Fibroblast of lung (primary cell): ENCODE results near the gene LYRM2. TPM values are rescaled to one million over a fixed set of nuclear protein-coding genes. Genes with fewer than 3 reads are reported as not detected.

Experiments
- DNase-seq, 2 donors: peaks; one replicate each; pipeline versions ENCODE4 v3.0.0 to v3.0.0-alpha.2; 2010; ENCODE audit warnings: low read depth in 2 of 2
- H2AFZ ChIP-seq: 2 replicates; pipeline ENCODE4 v1.5.1; 2012; ENCODE audit warnings: low read length, control low read depth, inconsistent platforms
- H3K27ac ChIP-seq: 2 replicates; pipeline ENCODE4 v1.5.1; 2011; ENCODE audit warnings: low read length, control low read depth; ENCODE audit not compliant: insufficient read depth
- H3K27me3 ChIP-seq: 2 replicates; pipeline ENCODE4 v1.5.1; 2011; ENCODE audit warnings: mild to moderate bottlenecking, low read length; ENCODE audit not compliant: control insufficient read depth, insufficient read depth
- H3K36me3 ChIP-seq: 2 replicates; pipeline ENCODE4 v1.5.1; 2011; ENCODE audit warnings: low read length; ENCODE audit not compliant: control insufficient read depth, insufficient read depth
- H3K4me1 ChIP-seq: 2 replicates; pipeline ENCODE4 v1.5.1; 2011; ENCODE audit warnings: low read length; ENCODE audit not compliant: control insufficient read depth, insufficient read depth; ENCODE audit errors: extremely low read depth
- H3K4me2 ChIP-seq: 2 replicates; pipeline ENCODE4 v1.5.1; 2011; ENCODE audit warnings: low read length, control low read depth; ENCODE audit not compliant: insufficient read depth; ENCODE audit errors: extremely low read depth
- H3K4me3 ChIP-seq, 4 experiments: fragments of 200-600 bp in 1 of 4; sonication (generic) in 1 of 4; replicated peaks in 1 of 4; 2 replicates each; pipeline ENCODE4 v1.5.1; 2011 to 2016; ENCODE audit warnings: low read length in 4 of 4, low read depth in 3 of 4, mild to moderate bottlenecking in 3 of 4, control low read depth in 2 of 4, inconsistent platforms in 1 of 4, mixed read lengths in 1 of 4; ENCODE audit not compliant: insufficient read depth in 1 of 4; ENCODE audit errors: control extremely low read depth in 1 of 4
- H3K79me2 ChIP-seq: 2 replicates; pipeline ENCODE4 v1.5.1; 2012; ENCODE audit warnings: mild to moderate bottlenecking, low read length, inconsistent platforms; ENCODE audit not compliant: control insufficient read depth, insufficient read depth
- H3K9ac ChIP-seq: 2 replicates; pipeline ENCODE4 v1.5.1; 2011; ENCODE audit warnings: mild to moderate bottlenecking, low read length, control low read depth; ENCODE audit not compliant: insufficient read depth
- H3K9me3 ChIP-seq: 2 replicates; pipeline ENCODE4 v1.5.1; 2012; ENCODE audit warnings: low read depth, low read length; ENCODE audit not compliant: control insufficient read depth, insufficient read depth
- H4K20me1 ChIP-seq: 2 replicates; pipeline ENCODE4 v1.5.1; 2011; ENCODE audit warnings: low read length; ENCODE audit not compliant: control insufficient read depth, insufficient read depth; ENCODE audit errors: extremely low read depth
- CTCF ChIP-seq, 2 donors: IDR thresholded peaks in 1 of 2; conservative IDR thresholded peaks in 1 of 2; 1 replicate in 1 of 2; 2 replicates in 1 of 2; pipeline ENCODE4 v1.5.1; 2011 to 2012; ENCODE audit warnings: low read length in 2 of 2, control low read depth in 1 of 2, inconsistent platforms in 1 of 2, low read depth in 1 of 2, mild to moderate bottlenecking in 1 of 2
- EZH2 ChIP-seq: IDR thresholded peaks from 2 replicates; pipeline ENCODE4 v1.5.1; 2012; ENCODE audit warnings: low read length, control low read depth, mild to moderate bottlenecking; ENCODE audit errors: missing control alignments
- polyA plus RNA-seq, 2 donors: library from polyadenylated mRNA; depleted of rRNA in 1 of 2; stranded (reverse) in 1 of 2; unstranded in 1 of 2; fragments of >200 nt; gene quantifications; 2 replicates each; pipeline ENCODE4 v1.2.1, GENCODE V29; 2011 to 2012; ENCODE audit warnings: missing spikeins in 1 of 2
- total RNA-seq: library from RNA; depleted of rRNA; stranded (reverse); fragments of >200 nt; gene quantifications from 2 replicates; pipeline ENCODE4 v1.2.1, GENCODE V29; 2014

Gene LYRM2
- total and polyA plus RNA-seq, 2 donors (not counting 1 experiment from before 2014, with no cell fraction given): 27.4 to 66.1 TPM

- Histone ChIP-seq H3K36me3 (no peaks in the 10 kb centered on the region), H4K20me1 (no peaks in the 10 kb centered on the region), H3K9me3 (no peaks in the 10 kb centered on the region), H3K9ac (no peak overlapping the region), H3K4me3 (no peak overlapping the region), H3K79me2 (no peaks in the 10 kb centered on the region), H3K4me1 (no peaks in the 10 kb centered on the region), H2AFZ (no peak overlapping the region), H3K4me2 (no peak overlapping the region), H3K27me3 (no peaks in the 10 kb centered on the region), H3K27ac (no peak overlapping the region)
- DNase-seq: no peak
- no peak for TF ChIP-seq CTCF (conservative IDR thresholded peaks at IDR 0.05 in 1 of 2, IDR thresholded peaks at IDR 0.05 in 1 of 2; ENCODE audit: low read depth in 1 of 2, low read length in 2 of 2)
- no peak for TF ChIP-seq EZH2
These were observed 14.8 kb downstream of the LYRM2 start for GRCh38 chr6:89623749-89624148.

DNA sequence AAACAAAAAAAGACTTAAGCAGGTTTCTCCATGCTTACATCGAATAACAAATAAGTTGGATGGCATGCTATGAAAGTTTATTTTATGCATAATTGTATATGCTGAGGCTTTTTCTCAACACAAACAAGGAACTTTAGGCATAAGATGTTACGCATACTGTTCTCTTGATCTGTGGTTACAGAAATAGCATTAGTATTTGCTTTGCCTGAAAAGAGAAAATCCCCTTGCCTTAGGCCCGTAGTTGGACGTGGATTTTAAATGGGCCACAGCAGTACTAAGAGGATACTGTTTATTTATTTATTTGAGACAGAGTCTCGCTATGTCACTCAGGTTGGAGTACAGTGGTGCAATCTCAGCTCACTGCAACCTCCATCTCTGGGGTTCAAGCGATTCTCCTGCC lies 19.0 kb downstream of the LYRM2 start:
- Histone ChIP-seq H3K4me2 (no peak overlapping the region), H3K4me1 (no peaks in the 10 kb centered on the region), H3K4me3 (no peak overlapping the region), H4K20me1 (no peaks in the 10 kb centered on the region), H3K36me3 (no peaks in the 10 kb centered on the region), H3K27me3 (no peaks in the 10 kb centered on the region), H3K27ac (no peak overlapping the region), H3K79me2 (no peaks in the 10 kb centered on the region), H3K9ac (no peak overlapping the region), H3K9me3 (no peaks in the 10 kb centered on the region), H2AFZ (no peak overlapping the region)
- DNase-seq: no peak
- TF ChIP-seq EZH2 (no peak), CTCF (conservative IDR thresholded peaks at IDR 0.05 in 1 of 2, IDR thresholded peaks at IDR 0.05 in 1 of 2; ENCODE audit: low read depth in 1 of 2, low read length in 2 of 2) (no peak)

DNA sequence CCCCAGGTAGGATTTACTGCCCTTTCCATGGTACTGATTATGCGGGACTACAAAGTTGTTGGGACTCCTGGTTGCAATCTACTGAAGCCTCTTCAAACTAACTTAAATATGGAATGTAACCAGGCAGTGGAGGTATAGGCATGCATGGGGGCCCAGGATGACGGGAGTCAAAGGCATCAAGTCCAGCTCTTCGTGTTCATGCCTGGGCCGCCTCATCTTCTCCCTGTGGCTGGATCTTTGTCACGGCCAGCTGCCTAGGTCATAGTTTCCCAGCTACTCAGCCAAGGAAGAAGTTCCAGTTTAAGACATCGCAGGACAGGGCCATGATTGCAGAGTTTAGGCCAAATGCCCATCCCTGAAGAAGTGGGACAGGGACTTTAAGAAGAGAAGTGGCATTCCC lies 20.5 kb downstream of the LYRM2 start:
- DNase-seq: no peak
- Histone ChIP-seq H3K4me1 (no peaks in the 10 kb centered on the region), H3K27ac (no peak overlapping the region), H3K79me2 (no peaks in the 10 kb centered on the region), H3K4me3 (no peak overlapping the region), H3K36me3 (no peaks in the 10 kb centered on the region), H3K9ac (no peak overlapping the region), H3K27me3 (no peaks in the 10 kb centered on the region), H3K9me3 (no peaks in the 10 kb centered on the region), H2AFZ (no peak overlapping the region), H3K4me2 (no peak overlapping the region), H4K20me1 (no peaks in the 10 kb centered on the region)
- TF ChIP-seq EZH2 (no peak), CTCF (conservative IDR thresholded peaks at IDR 0.05 in 1 of 2, IDR thresholded peaks at IDR 0.05 in 1 of 2; ENCODE audit: low read depth in 1 of 2, low read length in 2 of 2) (no peak)
